Pancreas (tissue), 10 donors: ENCODE measurements around the gene CA5A. TPM values are rescaled to one million over a fixed set of nuclear protein-coding genes. Genes with fewer than 3 reads are reported as not detected.

Source experiments
- ATAC-seq, 4 donors: fragments of 200-7000 bp; cut with Tn5 transposase; one replicate each; pipeline versions ENCODE4 v1.8.0 to v1.9.1; 2020; ENCODE audit warnings: mild to moderate bottlenecking in 4 of 4, moderate library complexity in 4 of 4
- DNase-seq, 6 donors: peaks; one replicate each; pipeline ENCODE4 v3.0.0-alpha.2; 2020
- FAIRE-seq: peaks from 2 replicates; lab custom pipeline; 2012; peaks lifted over from hg19 to GRCh38; lab: Jason Lieb, UNC
- H3K27ac ChIP-seq, 4 donors: fragments of 200-600 bp; sonication (generic); 1 replicate in 3 of 4; 2 replicates in 1 of 4; pipeline versions ENCODE4 v1.5.0 to v1.8.0; 2020
- H3K27me3 ChIP-seq, 4 donors: fragments of 200-600 bp; one replicate each; pipeline ENCODE4 v1.8.0; 2021
- H3K36me3 ChIP-seq, 3 donors: fragments of 200-600 bp; sonication (generic) in 1 of 3; one replicate each; pipeline versions ENCODE4 v1.5.0 to v1.8.0; 2020 to 2021
- H3K4me1 ChIP-seq, 3 donors: fragments of 200-600 bp; one replicate each; pipeline ENCODE4 v1.8.0; 2021
- H3K4me3 ChIP-seq, 4 donors: fragments of 200-600 bp; sonication (generic) in 2 of 4; one replicate each; pipeline versions ENCODE4 v1.5.0 to v1.8.0; 2020 to 2021
- H3K9me3 ChIP-seq, 4 donors: fragments of 200-600 bp; one replicate each; pipeline ENCODE4 v1.8.0; 2021
- WGBS, 2 donors: extraction: QIAGEN DNeasy Blood & Tissue Kit; methylation state at CpG; one replicate each; pipeline ENCODE4 v1.1.7; 2013; 5-methylcytosine and 5-hydroxymethylcytosine counted together
- intact Hi-C, 3 donors: fragments of 100-400 bp; cut with DNase I; formaldehyde crosslinking; loops; one replicate each; pipeline versions ENCODE4 v1.11.1 to v1.14.2; 2022
- polyA plus RNA-seq, 2 donors: library from polyadenylated mRNA; stranded (reverse); fragments of 200-250 nt; gene quantifications; one replicate each; pipeline ENCODE4 v1.2.3, GENCODE V29; 2013
- total RNA-seq, 6 donors: library from RNA; stranded (reverse); fragmentation: NEBNext Ultra II Directional in 4 of 6; extraction: Animal tissue kit (Norgen Biotek cat#: 25700) in 4 of 6; gene quantifications; one replicate each; pipeline versions ENCODE4 v1.2.1 to v1.2.4, GENCODE V29; 2021 to 2023
- TF ChIP-seq, protein P1 (sequence below), 4 donors: fragments of 200-600 bp; sonication (generic) in 3 of 4; IDR thresholded peaks; one replicate each; pipeline versions ENCODE4 v1.5.0 to v1.8.0; 2021; ENCODE audit warnings: antibody characterized with exemption in 4 of 4
- donor health status: healthy with polysubstance abuse.
- donor health status: DM: no; HTN: no; CAD: no; lungs with moderate emphysema.
- donor health status: DM: no; HTN: no; CAD: no.
- donor health status: control.
- donor health status: control.
- donor health status: Bipolar disorder and iron deficiency.
- donor health status: DM: yes; HTN: yes; CAD: no.
- donor health status: DM: no; HTN: no; CAD: no.
- donor health status: DM: no; HTN: no; CAD: no.
- donor health status: DM: yes; HTN: yes; CAD: no.

CA5A gene
- total and polyA plus RNA-seq, 8 donors = under 0.01 TPM; not detected in 6

DNA sequence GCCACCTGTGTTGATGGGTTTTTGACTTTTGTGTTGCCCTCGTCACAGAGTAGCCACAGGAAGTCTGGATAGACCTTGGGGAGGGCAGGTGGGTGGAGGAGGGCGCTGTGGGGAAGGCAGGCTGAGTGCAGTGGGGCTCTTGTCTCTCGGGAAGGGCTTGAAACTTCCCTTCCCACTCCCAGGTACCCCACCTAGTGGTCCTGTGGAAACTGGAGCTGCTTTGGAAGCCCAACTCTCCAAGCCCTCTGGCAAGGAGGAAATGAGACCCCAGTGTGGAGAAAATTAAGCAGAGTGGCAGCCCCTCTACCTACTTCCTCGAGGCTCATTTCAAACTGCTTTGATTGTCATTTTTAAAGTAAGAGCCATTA is 9.2 kb downstream of the CA5A start:
- FAIRE-seq = no peak
- Histone ChIP-seq H3K27ac (no peak overlapping the region), H3K4me1 (peaks cover 0 to 7% (median 5%) of the 10 kb centered on the region in 3 donors), H3K4me3 (no peak overlapping the region), H3K27me3 (no peaks in the 10 kb centered on the region), H3K36me3 (no peaks in the 10 kb centered on the region), H3K9me3 (no peaks in the 10 kb centered on the region)
- no peak for ATAC-seq
- intact Hi-C loops = no loop called here
- TF ChIP-seq, protein P1, sequence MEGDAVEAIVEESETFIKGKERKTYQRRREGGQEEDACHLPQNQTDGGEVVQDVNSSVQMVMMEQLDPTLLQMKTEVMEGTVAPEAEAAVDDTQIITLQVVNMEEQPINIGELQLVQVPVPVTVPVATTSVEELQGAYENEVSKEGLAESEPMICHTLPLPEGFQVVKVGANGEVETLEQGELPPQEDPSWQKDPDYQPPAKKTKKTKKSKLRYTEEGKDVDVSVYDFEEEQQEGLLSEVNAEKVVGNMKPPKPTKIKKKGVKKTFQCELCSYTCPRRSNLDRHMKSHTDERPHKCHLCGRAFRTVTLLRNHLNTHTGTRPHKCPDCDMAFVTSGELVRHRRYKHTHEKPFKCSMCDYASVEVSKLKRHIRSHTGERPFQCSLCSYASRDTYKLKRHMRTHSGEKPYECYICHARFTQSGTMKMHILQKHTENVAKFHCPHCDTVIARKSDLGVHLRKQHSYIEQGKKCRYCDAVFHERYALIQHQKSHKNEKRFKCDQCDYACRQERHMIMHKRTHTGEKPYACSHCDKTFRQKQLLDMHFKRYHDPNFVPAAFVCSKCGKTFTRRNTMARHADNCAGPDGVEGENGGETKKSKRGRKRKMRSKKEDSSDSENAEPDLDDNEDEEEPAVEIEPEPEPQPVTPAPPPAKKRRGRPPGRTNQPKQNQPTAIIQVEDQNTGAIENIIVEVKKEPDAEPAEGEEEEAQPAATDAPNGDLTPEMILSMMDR (IDR thresholded peaks at IDR 0.05) = no peak
- WGBS, 2 donors = 45 to 58% methylated on average over 4 of the region's 4 CpGs
- no peak for DNase-seq

GRCh38 chr16:87926246-87927194 is 9.8 kb downstream of the CA5A start:
- peaks cover 0 to 7% (median 5%) of the 10 kb centered on the region in 3 donors for H3K4me1 ChIP-seq
- H3K9me3 ChIP-seq = no peaks in the 10 kb centered on the region
- FAIRE-seq (no peak), ATAC-seq (no peak), DNase-seq (peak in 1 of 6 donors; percentile 49)
- intact Hi-C loops = no loop called here
- no peak overlapping the region for H3K27ac ChIP-seq
- no peaks in the 10 kb centered on the region for H3K36me3 ChIP-seq
- no peaks in the 10 kb centered on the region for H3K27me3 ChIP-seq
- TF ChIP-seq, protein P1 (IDR thresholded peaks at IDR 0.05) = no peak
- H3K4me3 ChIP-seq = no peak overlapping the region
- WGBS, 2 donors = 75 to 78% methylated on average over 43 to 44 of the region's 44 CpGs

- intact Hi-C loops = no loop called here
- H3K27me3 ChIP-seq = no peaks in the 10 kb centered on the region
- H3K27ac ChIP-seq = peak overlapping the region; percentile 36 to 52 (median 45)
- ATAC-seq (peak; percentile 62 to 80 (median 76)), DNase-seq (peak in 5 of 6 donors; percentile 79 to 89 (median 88)), FAIRE-seq (no peak)
- H3K4me3 ChIP-seq = no peak overlapping the region
- H3K9me3 ChIP-seq = no peaks in the 10 kb centered on the region
- H3K4me1 ChIP-seq = peaks cover 0 to 7% (median 5%) of the 10 kb centered on the region in 3 donors
- H3K36me3 ChIP-seq = no peaks in the 10 kb centered on the region
- TF ChIP-seq, protein P1 (IDR thresholded peaks at IDR 0.05) = no peak
- WGBS, 2 donors = 68% methylated on average over 26 of the region's 26 CpGs
Measured at GRCh38 chr16:87924811-87925670, 11.3 kb downstream of the CA5A start.

GRCh38 chr16:87924041-87924810 is 12.1 kb downstream of the CA5A start:
- no peak overlapping the region for H3K27ac ChIP-seq
- no peak overlapping the region for H3K4me3 ChIP-seq
- WGBS, 2 donors = 81% methylated on average over 27 of the region's 27 CpGs
- H3K27me3 ChIP-seq = no peaks in the 10 kb centered on the region
- intact Hi-C loops = no loop called here
- H3K9me3 ChIP-seq = no peaks in the 10 kb centered on the region
- peaks cover 0 to 7% (median 5%) of the 10 kb centered on the region in 3 donors for H3K4me1 ChIP-seq
- no peaks in the 10 kb centered on the region for H3K36me3 ChIP-seq
- FAIRE-seq (no peak), DNase-seq (peak in 1 of 6 donors; percentile 63), ATAC-seq (peak in 2 of 4 donors; percentile 24 to 28)
- TF ChIP-seq, protein P1 (IDR thresholded peaks at IDR 0.05) = no peak
